ENCODE measurements around the gene MAP2. TPM values are rescaled to one million over a fixed set of nuclear protein-coding genes. Genes with fewer than 3 reads are reported as not detected.

The MAP2 gene
- total RNA-seq, 1 donor from 2014 or later, result 7.2 TPM

- TF ChIP-seq, protein P1, sequence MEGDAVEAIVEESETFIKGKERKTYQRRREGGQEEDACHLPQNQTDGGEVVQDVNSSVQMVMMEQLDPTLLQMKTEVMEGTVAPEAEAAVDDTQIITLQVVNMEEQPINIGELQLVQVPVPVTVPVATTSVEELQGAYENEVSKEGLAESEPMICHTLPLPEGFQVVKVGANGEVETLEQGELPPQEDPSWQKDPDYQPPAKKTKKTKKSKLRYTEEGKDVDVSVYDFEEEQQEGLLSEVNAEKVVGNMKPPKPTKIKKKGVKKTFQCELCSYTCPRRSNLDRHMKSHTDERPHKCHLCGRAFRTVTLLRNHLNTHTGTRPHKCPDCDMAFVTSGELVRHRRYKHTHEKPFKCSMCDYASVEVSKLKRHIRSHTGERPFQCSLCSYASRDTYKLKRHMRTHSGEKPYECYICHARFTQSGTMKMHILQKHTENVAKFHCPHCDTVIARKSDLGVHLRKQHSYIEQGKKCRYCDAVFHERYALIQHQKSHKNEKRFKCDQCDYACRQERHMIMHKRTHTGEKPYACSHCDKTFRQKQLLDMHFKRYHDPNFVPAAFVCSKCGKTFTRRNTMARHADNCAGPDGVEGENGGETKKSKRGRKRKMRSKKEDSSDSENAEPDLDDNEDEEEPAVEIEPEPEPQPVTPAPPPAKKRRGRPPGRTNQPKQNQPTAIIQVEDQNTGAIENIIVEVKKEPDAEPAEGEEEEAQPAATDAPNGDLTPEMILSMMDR (IDR thresholded peaks at IDR 0.05), result no peak
- H3K36me3 Mint-ChIP-seq (ENCODE audit: unreplicated experiment), result no peaks in the 10 kb centered on the region
- no peaks in the 10 kb centered on the region for H3K9me3 Mint-ChIP-seq (ENCODE audit: unreplicated experiment)
- no peak overlapping the region for H3K4me3 Mint-ChIP-seq (ENCODE audit: unreplicated experiment)
- H3K4me1 Mint-ChIP-seq (ENCODE audit: unreplicated experiment), result no peaks in the 10 kb centered on the region
- no peak overlapping the region for H3K27ac Mint-ChIP-seq (ENCODE audit: unreplicated experiment)
- no peak for DNase-seq (ENCODE audit: extremely low spot score, unreplicated experiment)
- H3K27me3 Mint-ChIP-seq (ENCODE audit: unreplicated experiment), result no peaks in the 10 kb centered on the region
Measured at GRCh38 chr2:209726311-209726710, 302.5 kb downstream of the MAP2 start.

- Mint-ChIP-seq H3K27ac (ENCODE audit: unreplicated experiment) (no peak overlapping the region), H3K27me3 (ENCODE audit: unreplicated experiment) (no peaks in the 10 kb centered on the region), H3K36me3 (ENCODE audit: unreplicated experiment) (no peaks in the 10 kb centered on the region), H3K9me3 (ENCODE audit: unreplicated experiment) (no peaks in the 10 kb centered on the region), H3K4me3 (ENCODE audit: unreplicated experiment) (no peak overlapping the region), H3K4me1 (ENCODE audit: unreplicated experiment) (no peaks in the 10 kb centered on the region)
- TF ChIP-seq, protein P1 (IDR thresholded peaks at IDR 0.05), result no peak
- DNase-seq (ENCODE audit: extremely low spot score, unreplicated experiment), result no peak
Measured at GRCh38 chr2:209727077-209727476, 303.2 kb downstream of the MAP2 start.

DNA sequence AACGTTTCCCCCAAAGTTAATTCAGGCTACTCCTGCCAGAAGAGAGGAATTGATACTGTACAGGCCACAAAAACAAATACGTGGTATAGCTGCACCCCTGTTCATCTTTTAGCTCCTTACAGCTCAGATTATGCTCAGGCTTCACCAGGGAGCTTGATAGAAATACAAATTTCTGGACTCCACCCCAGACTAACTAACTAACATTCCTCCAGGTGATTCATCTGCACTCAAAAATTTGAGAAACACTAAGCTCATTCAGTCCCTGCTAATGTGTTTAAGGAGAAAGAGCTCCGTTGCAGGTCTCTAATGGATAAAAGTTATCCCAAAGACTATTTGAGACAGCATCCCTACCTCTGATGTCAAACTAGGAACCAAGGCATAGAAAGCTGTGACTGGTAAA, 311.0 kb downstream of the MAP2 start:
- Mint-ChIP-seq H3K4me1 (ENCODE audit: unreplicated experiment) (no peaks in the 10 kb centered on the region), H3K36me3 (ENCODE audit: unreplicated experiment) (no peaks in the 10 kb centered on the region)
- TF ChIP-seq, protein P1 (IDR thresholded peaks at IDR 0.05), result no peak

DNA sequence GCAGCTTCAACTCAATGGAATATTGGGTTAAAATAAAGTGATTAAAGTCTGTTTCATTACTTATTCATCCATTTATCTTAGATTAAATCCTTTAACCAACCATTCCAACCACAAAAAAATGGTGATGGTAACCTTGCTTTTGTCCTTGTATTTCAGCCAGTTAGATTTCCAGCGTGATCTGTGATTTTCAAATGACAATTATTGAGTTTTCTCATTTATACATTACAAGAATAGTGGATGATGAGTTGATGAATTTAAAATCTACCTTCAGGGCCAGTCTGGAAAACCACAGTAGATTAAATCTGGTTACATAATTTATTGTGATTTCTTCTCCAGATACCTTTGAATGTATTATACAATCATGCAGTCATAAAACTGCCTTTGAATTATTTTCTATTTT, 318.1 kb downstream of the MAP2 start:
- Mint-ChIP-seq H3K9me3 (ENCODE audit: unreplicated experiment) (no peaks in the 10 kb centered on the region), H3K4me3 (ENCODE audit: unreplicated experiment) (no peak overlapping the region), H3K36me3 (ENCODE audit: unreplicated experiment) (no peaks in the 10 kb centered on the region), H3K27ac (ENCODE audit: unreplicated experiment) (no peak overlapping the region), H3K27me3 (ENCODE audit: unreplicated experiment) (peaks cover 10% of the 10 kb centered on the region), H3K4me1 (ENCODE audit: unreplicated experiment) (no peaks in the 10 kb centered on the region)
- TF ChIP-seq, protein P1 (IDR thresholded peaks at IDR 0.05), result no peak
- DNase-seq (ENCODE audit: extremely low spot score, unreplicated experiment), result no peak

More for the DNA sequence above, 311.0 kb downstream of the MAP2 start:
- Mint-ChIP-seq H3K9me3 (ENCODE audit: unreplicated experiment) (no peaks in the 10 kb centered on the region), H3K27me3 (ENCODE audit: unreplicated experiment) (peaks cover 4% of the 10 kb centered on the region), H3K4me3 (ENCODE audit: unreplicated experiment) (no peak overlapping the region), H3K27ac (ENCODE audit: unreplicated experiment) (no peak overlapping the region)
- DNase-seq (ENCODE audit: extremely low spot score, unreplicated experiment), result no peak

- Mint-ChIP-seq H3K36me3 (ENCODE audit: unreplicated experiment) (no peaks in the 10 kb centered on the region), H3K27ac (ENCODE audit: unreplicated experiment) (no peak overlapping the region), H3K4me3 (ENCODE audit: unreplicated experiment) (no peak overlapping the region), H3K4me1 (ENCODE audit: unreplicated experiment) (no peaks in the 10 kb centered on the region), H3K9me3 (ENCODE audit: unreplicated experiment) (no peaks in the 10 kb centered on the region), H3K27me3 (ENCODE audit: unreplicated experiment) (peaks cover 5% of the 10 kb centered on the region)
- TF ChIP-seq, protein P1 (IDR thresholded peaks at IDR 0.05), result no peak
- no peak for DNase-seq (ENCODE audit: extremely low spot score, unreplicated experiment)
Measured at GRCh38 chr2:209753020-209753419, 329.2 kb downstream of the MAP2 start.

Data from osteocyte (in vitro differentiated cells).